VCaP (cell line): ENCODE data around the gene HSD17B2.

Source experiments
- H3K27ac ChIP-seq: fragments of 450-650 bp; 2 replicates; pipeline ENCODE4 v1.5.1; 2017
- CTCF ChIP-seq: fragments of 450-650 bp; conservative IDR thresholded peaks from 2 replicates; pipeline ENCODE4 v1.5.1; 2017; ENCODE audit warnings: mild to moderate bottlenecking, moderate library complexity

The HSD17B2 gene

GRCh38 chr16:82033683-82034300 lies 1.3 kb upstream of the HSD17B2 start:
- H3K27ac ChIP-seq: no peak overlapping the region
- no peak for TF ChIP-seq CTCF

GRCh38 chr16:82037251-82037650 lies 2.2 kb downstream of the HSD17B2 start:
- H3K27ac ChIP-seq: no peak overlapping the region
- no peak for TF ChIP-seq CTCF

- no peak overlapping the region for H3K27ac ChIP-seq
- no peak for TF ChIP-seq CTCF
Observed at GRCh38 chr16:82037666-82038065, 2.6 kb downstream of the HSD17B2 start.

- TF ChIP-seq CTCF: no peak
- no peak overlapping the region for H3K27ac ChIP-seq
Observed at GRCh38 chr16:82040296-82040695, 5.2 kb downstream of the HSD17B2 start.

GRCh38 chr16:82041542-82041941 lies 6.5 kb downstream of the HSD17B2 start:
- TF ChIP-seq CTCF: no peak
- H3K27ac ChIP-seq: no peak overlapping the region

- TF ChIP-seq CTCF: no peak
- no peak overlapping the region for H3K27ac ChIP-seq
Observed at GRCh38 chr16:82042144-82042543, 7.1 kb downstream of the HSD17B2 start.

GRCh38 chr16:82042846-82043245 lies 7.8 kb downstream of the HSD17B2 start:
- TF ChIP-seq CTCF: no peak
- no peak overlapping the region for H3K27ac ChIP-seq
